HG03135 (cell line): ENCODE measurements around the gene LZTS2.

Source experiments
- ATAC-seq: cut with Tn5 transposase; IDR thresholded peaks from one replicate; pipeline ENCODE4 v1.9.1; 2021; ENCODE audit warnings: mild to moderate bottlenecking, moderate library complexity; ENCODE audit not compliant: unreplicated experiment

Gene LZTS2

GRCh38 chr10:100978121-100978900 lies 21.3 kb upstream of the LZTS2 start:
- ATAC-seq: no peak

- no peak for ATAC-seq
These were observed 20.8 kb upstream of the LZTS2 start for GRCh38 chr10:100978901-100979195.

GRCh38 chr10:100979791-100980272 lies 19.8 kb upstream of the LZTS2 start:
- no peak for ATAC-seq

GRCh38 chr10:100980311-100980710 lies 19.3 kb upstream of the LZTS2 start:
- ATAC-seq: no peak

- ATAC-seq: no peak
These were observed 18.9 kb upstream of the LZTS2 start for GRCh38 chr10:100980711-100981110.

- ATAC-seq: no peak
These were observed 18.3 kb upstream of the LZTS2 start for GRCh38 chr10:100981178-100981772.

- no peak for ATAC-seq
These were observed 16.4 kb upstream of the LZTS2 start for GRCh38 chr10:100982916-100983830.

- no peak for ATAC-seq
These were observed 15.5 kb upstream of the LZTS2 start for GRCh38 chr10:100983868-100984671.

GRCh38 chr10:100984672-100985177 lies 14.9 kb upstream of the LZTS2 start:
- no peak for ATAC-seq

GRCh38 chr10:100985336-100985735 lies 14.3 kb upstream of the LZTS2 start:
- no peak for ATAC-seq

- ATAC-seq: no peak
These were observed 13.0 kb upstream of the LZTS2 start for GRCh38 chr10:100986623-100986951.

GRCh38 chr10:100986952-100987684 lies 12.5 kb upstream of the LZTS2 start, which contains the start of the genes MRPL43 and TWNK:
Gene MRPL43 (minus strand): TSS chr10:100987497. CDS start chr10:100987443, 54 bp downstream.
Gene TWNK (plus strand): TSS chr10:100987543. CDS start chr10:100988211, 668 bp downstream.
- ATAC-seq: peak; percentile 75

- no peak for ATAC-seq
These were observed 11.9 kb upstream of the LZTS2 start for GRCh38 chr10:100987685-100988049.

- ATAC-seq: no peak
These were observed 11.4 kb upstream of the LZTS2 start for GRCh38 chr10:100988166-100988565.

- ATAC-seq: no peak
These were observed 10.5 kb upstream of the LZTS2 start for GRCh38 chr10:100989088-100989487.

GRCh38 chr10:100993986-100994708 lies 5.5 kb upstream of the LZTS2 start:
- no peak for ATAC-seq

- ATAC-seq: no peak
These were observed 4.4 kb upstream of the LZTS2 start for GRCh38 chr10:100995181-100995580.

- ATAC-seq: no peak
These were observed 2.8 kb upstream of the LZTS2 start for GRCh38 chr10:100996678-100997359.
